Hepatocyte (in vitro differentiated cells): Measurements from ENCODE around the gene ARHGEF38.

Experiments used
- EZH2 ChIP-seq: fragments of 200-600 bp; sonication (generic); IDR thresholded peaks from 2 replicates; pipeline ENCODE4 v1.6.1; 2016; ENCODE audit warnings: antibody characterized with exemption, mild to moderate bottlenecking, borderline replicate concordance
- TF ChIP-seq, protein P1 (sequence below): fragments of 200-600 bp; sonication (generic); IDR thresholded peaks from 2 replicates; pipeline ENCODE4 v1.5.1; 2016; ENCODE audit warnings: antibody characterized with exemption, mild to moderate bottlenecking; ENCODE audit not compliant: poor library complexity

DNA sequence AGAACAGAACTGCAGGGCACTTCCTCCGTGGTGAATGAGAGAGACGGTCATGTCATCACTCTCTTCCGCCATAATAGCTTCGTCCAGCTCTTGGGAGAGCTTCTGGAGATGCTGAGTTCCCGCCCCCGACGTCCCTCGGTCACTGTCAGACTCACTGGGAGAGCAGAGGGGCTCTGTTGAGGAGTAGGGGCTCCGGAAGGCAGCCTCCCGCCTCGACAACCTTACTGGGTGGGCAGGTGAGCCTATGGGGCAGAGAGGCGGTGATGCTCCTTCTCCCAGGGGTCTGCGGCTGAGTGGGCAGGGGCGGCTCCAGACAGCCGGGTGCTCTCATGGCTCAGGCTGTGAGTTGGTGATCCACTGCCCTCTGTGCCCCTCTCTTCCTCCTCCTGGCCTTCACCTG lies 25.8 kb upstream of the ARHGEF38 start:
- TF ChIP-seq, protein P1, sequence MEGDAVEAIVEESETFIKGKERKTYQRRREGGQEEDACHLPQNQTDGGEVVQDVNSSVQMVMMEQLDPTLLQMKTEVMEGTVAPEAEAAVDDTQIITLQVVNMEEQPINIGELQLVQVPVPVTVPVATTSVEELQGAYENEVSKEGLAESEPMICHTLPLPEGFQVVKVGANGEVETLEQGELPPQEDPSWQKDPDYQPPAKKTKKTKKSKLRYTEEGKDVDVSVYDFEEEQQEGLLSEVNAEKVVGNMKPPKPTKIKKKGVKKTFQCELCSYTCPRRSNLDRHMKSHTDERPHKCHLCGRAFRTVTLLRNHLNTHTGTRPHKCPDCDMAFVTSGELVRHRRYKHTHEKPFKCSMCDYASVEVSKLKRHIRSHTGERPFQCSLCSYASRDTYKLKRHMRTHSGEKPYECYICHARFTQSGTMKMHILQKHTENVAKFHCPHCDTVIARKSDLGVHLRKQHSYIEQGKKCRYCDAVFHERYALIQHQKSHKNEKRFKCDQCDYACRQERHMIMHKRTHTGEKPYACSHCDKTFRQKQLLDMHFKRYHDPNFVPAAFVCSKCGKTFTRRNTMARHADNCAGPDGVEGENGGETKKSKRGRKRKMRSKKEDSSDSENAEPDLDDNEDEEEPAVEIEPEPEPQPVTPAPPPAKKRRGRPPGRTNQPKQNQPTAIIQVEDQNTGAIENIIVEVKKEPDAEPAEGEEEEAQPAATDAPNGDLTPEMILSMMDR: no peak
- no peak for TF ChIP-seq EZH2
